IgD-negative memory B cell (primary cell): ENCODE data around the gene DVL1. TPM values are rescaled to one million over a fixed set of nuclear protein-coding genes. Genes with fewer than 3 reads are reported as not detected.
A peak's percentile ranks its signal among the peaks of the same experiment; 100 is the strongest.

Experiments
- H3K27ac Mint-ChIP-seq, 3 donors: one replicate each; pipeline ENCODE4 v1.8.0; 2020 to 2022; ENCODE audit warnings: mild to moderate bottlenecking in 3 of 3, mixed read lengths in 3 of 3, moderate library complexity in 1 of 3
- H3K27me3 Mint-ChIP-seq: one replicate; pipeline ENCODE4 v1.8.0; 2021; ENCODE audit warnings: mixed read lengths
- H3K36me3 Mint-ChIP-seq: one replicate; pipeline ENCODE4 v1.8.0; 2020; ENCODE audit warnings: mild to moderate bottlenecking, mixed read lengths
- H3K4me1 Mint-ChIP-seq, 3 donors: one replicate each; pipeline ENCODE4 v1.8.0; 2020 to 2022; ENCODE audit warnings: mixed read lengths in 3 of 3, mild to moderate bottlenecking in 1 of 3
- H3K4me3 Mint-ChIP-seq, 4 donors: one replicate each; pipeline ENCODE4 v1.8.0; 2020 to 2022; ENCODE audit warnings: mild to moderate bottlenecking in 4 of 4, mixed read lengths in 4 of 4, moderate library complexity in 3 of 4
- H3K9me3 Mint-ChIP-seq, 3 donors: one replicate each; pipeline ENCODE4 v1.8.0; 2020 to 2021; ENCODE audit warnings: mixed read lengths in 3 of 3, mild to moderate bottlenecking in 1 of 3
- polyA plus RNA-seq: library from polyadenylated mRNA; unstranded; fragments of 300-500 nt; fragmentation: Illumina TruSeq; gene quantifications from one replicate; pipeline ENCODE4 v1.2.3, GENCODE V29; 2021

Gene DVL1
- polyA plus RNA-seq, 1 donor from 2014 or later: 1.0 TPM

DNA sequence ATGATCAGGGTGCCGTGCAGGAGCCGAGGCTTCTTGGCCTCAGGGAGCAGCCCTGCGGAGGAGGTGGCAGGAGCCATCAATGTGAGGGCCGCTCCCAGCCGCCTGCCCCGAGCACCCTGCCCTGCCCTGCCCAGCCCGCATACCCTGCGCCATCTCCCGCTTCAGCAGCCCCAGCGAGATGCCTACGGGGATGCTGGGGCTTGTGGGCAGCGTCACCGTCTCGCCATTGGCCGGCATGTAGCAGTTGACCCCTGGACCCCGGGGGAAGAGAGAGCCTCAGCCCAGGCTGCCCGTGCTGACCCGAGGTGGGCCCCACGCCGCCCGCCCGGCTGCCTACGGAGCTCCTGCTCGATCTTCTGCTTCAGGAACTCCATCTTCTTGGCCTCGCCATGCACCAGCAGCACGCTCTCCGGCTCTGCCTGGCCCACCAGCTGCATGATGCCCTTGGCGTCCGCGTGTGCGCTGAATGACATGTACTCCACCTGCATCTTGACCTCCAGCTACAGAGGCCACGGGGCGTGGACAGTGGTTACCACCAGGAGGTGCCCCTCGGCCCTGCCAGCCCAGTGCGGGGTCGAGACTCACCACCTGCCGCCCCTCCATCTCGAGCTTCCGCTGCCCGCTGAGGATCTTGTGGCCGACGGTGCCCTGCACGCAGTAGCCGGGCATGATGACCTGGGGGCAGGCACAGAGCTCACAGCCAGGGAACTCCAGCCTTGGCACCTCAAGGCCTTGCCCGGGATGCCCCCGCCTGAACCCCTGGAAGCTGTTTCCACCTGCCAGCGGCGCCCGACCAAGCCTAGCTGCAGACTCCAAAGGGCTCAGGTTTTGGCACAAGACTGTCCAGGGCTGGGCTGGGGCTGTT lies 36.5 kb downstream of the DVL1 start:
- H3K27me3 Mint-ChIP-seq: no peaks in the 10 kb centered on the region
- H3K27ac Mint-ChIP-seq: peak overlapping the region in 1 of 3 donors; percentile 78
- peaks cover 1% of the 10 kb centered on the region for H3K36me3 Mint-ChIP-seq
- peak overlapping the region in 1 of 4 donors; percentile 17 for H3K4me3 Mint-ChIP-seq
- peaks cover 0 to 4% (median 3%) of the 10 kb centered on the region in 3 donors for H3K4me1 Mint-ChIP-seq
- no peaks in the 10 kb centered on the region for H3K9me3 Mint-ChIP-seq

DNA sequence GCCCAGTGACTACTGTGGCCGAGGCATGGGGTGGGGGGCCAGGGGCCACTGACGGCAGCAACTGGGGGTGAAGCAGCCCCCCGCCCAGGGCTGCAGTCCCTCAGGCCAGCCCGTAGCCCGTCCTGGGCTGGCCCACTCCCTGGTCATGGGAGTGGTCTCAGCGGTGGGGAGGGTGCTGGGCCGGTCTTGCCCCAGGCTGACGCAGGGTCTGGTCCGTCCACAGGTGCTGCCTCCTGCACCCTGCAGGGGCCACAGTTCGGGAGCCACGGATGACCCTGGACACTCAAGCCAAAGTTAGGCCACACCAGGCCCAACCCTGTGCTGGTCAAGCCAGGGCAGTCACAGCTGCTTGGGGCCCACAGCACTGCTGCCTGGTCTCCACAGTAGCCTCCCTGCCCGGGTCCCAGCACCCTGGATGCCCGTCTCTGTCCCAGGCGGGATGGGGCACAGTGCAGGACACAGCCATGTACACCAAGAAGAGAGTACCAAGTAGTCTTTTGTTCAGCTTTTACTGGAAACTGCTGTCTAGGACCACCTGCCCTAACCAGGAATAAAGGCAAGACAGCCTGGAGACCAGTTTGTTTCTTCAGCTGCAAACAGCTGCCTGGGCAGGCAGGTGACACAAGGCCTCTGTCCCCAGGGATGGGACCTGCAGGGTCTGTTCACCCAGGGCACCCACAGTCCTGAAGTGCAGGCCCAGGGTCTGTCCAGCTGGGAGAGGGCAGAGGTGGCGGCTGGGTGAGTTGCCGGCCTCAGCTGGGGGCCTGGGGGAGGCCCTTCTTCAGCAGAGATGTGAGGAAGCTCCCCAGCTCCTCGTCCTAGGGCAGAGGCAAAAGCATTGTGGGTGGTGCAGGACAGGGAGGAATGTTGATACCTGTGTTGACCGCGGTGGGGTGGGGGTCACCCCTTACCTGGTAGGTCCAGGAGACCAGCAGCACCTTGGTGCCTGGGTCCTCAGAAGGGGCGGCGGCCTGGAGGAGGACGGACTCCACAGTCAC lies 37.8 kb downstream of the DVL1 start:
- no peaks in the 10 kb centered on the region for H3K9me3 Mint-ChIP-seq
- H3K4me3 Mint-ChIP-seq: peak overlapping the region in 1 of 4 donors; percentile 51

DNA sequence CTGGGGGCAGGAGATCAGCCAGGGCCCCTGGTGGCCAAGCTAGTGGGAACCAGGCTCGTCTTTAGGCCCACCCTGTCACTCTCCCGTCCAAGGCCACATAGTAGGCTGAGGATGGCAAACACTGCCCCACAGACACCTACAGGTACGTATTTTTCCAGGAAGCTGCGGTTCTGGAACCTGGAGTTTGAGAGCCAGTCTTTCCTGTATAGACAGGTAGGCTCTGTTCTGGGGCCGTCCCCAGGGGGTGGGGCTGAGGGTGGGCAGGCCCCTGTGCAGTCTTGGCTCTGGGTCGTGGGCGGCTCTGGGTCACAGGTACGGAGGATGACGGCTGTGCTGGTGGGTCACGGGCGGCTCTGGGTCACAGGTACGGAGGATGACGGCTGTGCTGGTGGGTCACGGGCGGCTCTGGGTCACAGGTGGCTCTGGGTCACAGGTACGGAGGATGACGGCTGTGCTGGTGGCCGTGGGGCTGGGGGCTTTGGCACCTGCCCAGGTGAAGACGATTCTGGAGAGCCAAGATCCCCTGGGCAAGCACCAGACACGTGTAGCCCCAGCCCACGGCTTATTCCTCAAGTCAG lies 38.7 kb downstream of the DVL1 start:
- Mint-ChIP-seq H3K4me1 (peaks cover 9 to 14% (median 10%) of the 10 kb centered on the region in 3 donors), H3K27ac (peak overlapping the region in 1 of 3 donors; percentile 71), H3K27me3 (no peaks in the 10 kb centered on the region)

More for the DNA sequence above, 37.8 kb downstream of the DVL1 start:
- Mint-ChIP-seq H3K4me1 (peaks cover 5 to 9% (median 6%) of the 10 kb centered on the region in 3 donors), H3K27me3 (no peaks in the 10 kb centered on the region), H3K27ac (peak overlapping the region in 1 of 3 donors; percentile 71), H3K36me3 (no peaks in the 10 kb centered on the region)

DNA sequence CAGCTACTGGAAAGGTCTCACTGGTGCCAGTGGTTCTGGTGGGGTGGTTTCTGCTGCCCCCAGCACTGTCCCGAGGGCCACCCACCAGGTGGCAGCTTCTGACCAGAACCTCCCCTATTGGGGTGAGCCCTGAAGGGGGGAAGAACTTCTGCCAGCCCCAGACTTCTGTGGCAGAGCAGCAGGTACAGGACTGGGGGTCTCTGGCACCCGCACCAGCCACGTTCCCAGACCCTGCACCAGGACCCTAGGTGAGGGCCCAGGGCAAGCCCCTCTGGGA lies 39.2 kb downstream of the DVL1 start:
- Mint-ChIP-seq H3K36me3 (no peaks in the 10 kb centered on the region), H3K4me3 (peak overlapping the region; percentile 17 to 72 (median 46)), H3K27me3 (no peaks in the 10 kb centered on the region)

More for the DNA sequence above, 38.7 kb downstream of the DVL1 start:
- Mint-ChIP-seq H3K9me3 (no peaks in the 10 kb centered on the region), H3K4me3 (peak overlapping the region in 3 of 4 donors; percentile 50 to 72 (median 51)), H3K36me3 (no peaks in the 10 kb centered on the region)

DNA sequence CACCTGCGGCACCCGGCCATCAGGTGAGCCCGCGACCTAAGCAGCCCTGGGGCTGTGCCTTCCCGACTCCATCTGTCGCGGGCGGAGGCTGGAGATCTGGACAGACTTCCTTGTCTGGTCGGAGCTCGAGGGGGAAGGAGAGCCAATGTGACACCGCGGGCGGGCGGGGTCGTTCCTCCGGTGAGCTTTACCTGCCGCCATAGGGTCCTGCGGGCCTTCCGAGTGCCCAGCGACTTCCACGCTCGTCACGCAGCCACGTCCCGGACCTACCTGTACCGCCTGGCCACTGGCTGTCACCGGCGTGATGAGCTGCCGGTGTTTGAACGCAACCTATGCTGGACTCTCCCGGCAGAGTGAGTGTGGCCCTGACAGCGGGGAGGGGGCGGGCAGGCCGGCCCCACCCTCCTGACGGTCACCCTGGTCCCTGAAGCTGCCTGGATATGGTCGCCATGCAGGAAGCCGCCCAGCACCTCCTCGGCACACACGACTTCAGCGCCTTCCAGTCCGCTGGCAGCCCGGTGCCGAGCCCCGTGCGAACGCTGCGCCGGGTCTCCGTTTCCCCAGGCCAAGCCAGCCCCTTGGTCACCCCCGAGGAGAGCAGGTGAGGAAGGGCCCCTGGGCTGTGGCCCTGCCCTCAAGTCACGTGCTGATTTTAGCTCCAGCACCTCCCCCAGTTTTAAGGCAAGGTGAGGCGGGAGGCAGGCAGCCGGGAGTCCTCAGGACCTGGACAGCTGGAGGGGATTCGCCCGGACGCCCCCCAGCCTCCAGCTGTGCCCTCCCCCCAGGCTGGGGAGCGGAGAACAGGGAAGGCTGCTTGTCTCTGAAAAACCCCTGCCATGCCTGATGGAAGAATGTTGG lies 39.7 kb downstream of the DVL1 start:
- H3K27ac Mint-ChIP-seq: peak overlapping the region in 2 of 3 donors; percentile 39 to 71
- no peaks in the 10 kb centered on the region for H3K27me3 Mint-ChIP-seq
- H3K4me3 Mint-ChIP-seq: peak overlapping the region; percentile 72 to 85 (median 78)
- peaks cover 12 to 20% (median 13%) of the 10 kb centered on the region in 3 donors for H3K4me1 Mint-ChIP-seq
- no peaks in the 10 kb centered on the region for H3K36me3 Mint-ChIP-seq
- no peaks in the 10 kb centered on the region for H3K9me3 Mint-ChIP-seq

More for the DNA sequence above, 39.2 kb downstream of the DVL1 start:
- Mint-ChIP-seq H3K27ac (peak overlapping the region in 1 of 3 donors; percentile 71), H3K4me1 (peaks cover 10 to 16% (median 12%) of the 10 kb centered on the region in 3 donors), H3K9me3 (no peaks in the 10 kb centered on the region)

DNA sequence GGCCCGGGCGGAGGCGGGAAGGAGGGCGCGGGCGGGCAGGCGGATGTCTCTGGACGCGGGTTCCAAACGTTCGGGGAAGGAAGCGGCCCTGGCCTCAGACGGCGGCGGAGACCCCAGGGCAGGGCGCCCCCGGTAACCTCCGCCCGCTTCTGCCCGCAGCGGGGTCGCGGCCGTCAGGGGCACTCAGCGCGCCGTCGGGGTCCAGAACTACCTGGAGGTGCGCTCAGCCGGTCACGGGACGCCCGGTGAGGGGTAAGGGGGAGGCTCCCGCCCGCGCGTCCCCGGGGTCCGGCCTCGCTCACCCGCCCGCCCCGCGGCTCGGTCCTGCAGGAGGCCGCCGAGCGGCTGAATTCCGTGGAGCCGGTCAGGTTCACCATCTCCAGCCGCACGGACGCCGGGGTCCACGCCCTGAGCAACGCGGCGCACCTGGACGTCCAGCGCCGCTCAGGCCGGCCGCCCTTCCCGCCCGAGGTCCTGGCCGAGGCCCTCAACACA lies 40.4 kb downstream of the DVL1 start:
- H3K4me1 Mint-ChIP-seq: peaks cover 12 to 20% (median 13%) of the 10 kb centered on the region in 3 donors
- H3K9me3 Mint-ChIP-seq: no peaks in the 10 kb centered on the region
- H3K27me3 Mint-ChIP-seq: no peaks in the 10 kb centered on the region
- peak overlapping the region; percentile 87 to 95 (median 94) for H3K4me3 Mint-ChIP-seq
- no peaks in the 10 kb centered on the region for H3K36me3 Mint-ChIP-seq
- peak overlapping the region; percentile 62 to 99 (median 88) for H3K27ac Mint-ChIP-seq

DNA sequence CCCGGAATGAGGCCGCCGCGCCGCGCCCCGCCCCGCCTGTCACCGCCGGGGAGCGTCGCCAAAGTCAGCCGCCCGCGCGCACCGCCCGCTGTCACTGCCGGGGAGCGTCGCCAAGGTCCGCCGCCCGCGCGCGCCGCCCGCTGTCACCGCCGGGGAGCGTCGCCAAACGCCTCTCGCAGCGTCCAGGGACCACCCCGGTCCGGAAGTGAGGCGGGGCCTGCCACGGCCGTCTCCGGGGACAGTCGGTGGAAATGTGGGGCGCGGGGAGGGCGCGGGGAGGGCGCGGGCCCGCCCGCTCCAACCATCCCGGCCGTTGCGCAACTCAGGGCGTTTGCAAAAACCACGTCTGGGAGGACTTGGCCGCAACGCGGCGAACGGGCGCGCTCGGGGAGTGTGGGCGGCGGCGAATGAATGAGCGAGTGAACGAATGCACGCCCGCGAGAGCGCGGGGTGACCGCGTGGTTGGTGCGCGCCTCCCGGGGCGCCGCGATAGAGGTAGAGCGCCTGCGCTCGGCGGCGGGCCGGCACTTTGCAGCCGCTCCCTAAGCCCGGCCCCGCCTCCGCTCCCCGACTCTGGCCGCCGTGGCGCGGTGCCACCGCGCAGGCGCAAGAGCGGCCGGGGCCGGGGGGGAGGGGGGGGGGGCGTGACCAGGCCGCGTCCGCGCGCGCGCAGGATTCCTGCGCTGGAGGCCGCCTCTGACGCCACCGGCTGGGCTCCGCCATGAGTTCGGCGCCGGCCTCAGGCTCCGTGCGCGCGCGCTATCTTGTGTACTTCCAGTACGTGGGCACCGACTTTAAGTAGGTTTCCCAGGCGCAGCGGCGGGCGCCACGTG lies 41.1 kb downstream of the DVL1 start, which contains the start of the genes ACAP3 and PUSL1:
Gene ACAP3 (minus strand): TSS at position 8 of the 833 bp plus-strand sequence. CDS start 115 bp downstream, outside the sequence.
Gene PUSL1 (plus strand): TSS at position 675 of the 833 bp plus-strand sequence. CDS start 47 bp downstream, at position 722.
- H3K4me1 Mint-ChIP-seq: peaks cover 12 to 18% (median 13%) of the 10 kb centered on the region in 3 donors
- H3K4me3 Mint-ChIP-seq: peak within 1 kb of the TSS; percentile 87 to 96 (median 94)
- no peaks in the 10 kb centered on the region for H3K9me3 Mint-ChIP-seq
- H3K36me3 Mint-ChIP-seq: no peaks in the 10 kb centered on the region
- peak within 1 kb of the TSS; percentile 62 to 99 (median 97) for H3K27ac Mint-ChIP-seq
- no peaks in the 10 kb centered on the region for H3K27me3 Mint-ChIP-seq

DNA sequence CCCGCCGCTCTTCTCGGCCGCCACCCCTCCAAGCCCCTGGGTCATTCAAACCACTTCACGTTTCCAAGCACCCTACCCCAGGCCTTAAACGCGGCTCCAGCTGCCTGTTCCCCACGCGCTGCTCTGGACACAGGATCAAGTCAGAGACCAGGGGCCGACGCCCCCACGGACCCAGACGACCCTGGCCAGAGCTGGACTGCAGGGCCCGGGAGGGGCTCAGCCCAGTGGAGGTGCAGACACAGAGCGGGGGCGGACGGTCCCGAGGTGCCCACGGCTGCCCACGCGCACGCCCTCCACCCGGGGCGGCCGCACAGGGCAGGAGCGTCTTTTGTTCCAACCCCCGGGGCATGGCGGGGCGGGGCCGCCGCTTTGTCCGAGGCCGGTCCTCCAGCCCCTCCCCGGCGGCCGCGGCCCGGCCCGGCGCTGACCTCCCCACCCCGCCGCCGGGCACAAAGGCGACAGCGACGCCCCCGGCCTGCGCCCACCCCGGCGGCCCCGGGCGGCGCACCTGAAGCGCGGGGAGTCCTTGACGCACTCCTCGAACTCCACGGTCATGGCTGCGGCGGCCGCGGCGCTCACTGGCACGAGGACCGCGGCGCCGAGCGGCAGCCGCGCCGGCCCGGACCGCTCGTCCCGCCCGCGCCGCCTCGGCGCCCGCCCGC lies 41.8 kb downstream of the DVL1 start:
- Mint-ChIP-seq H3K27me3 (no peaks in the 10 kb centered on the region), H3K9me3 (no peaks in the 10 kb centered on the region), H3K4me3 (peak overlapping the region; percentile 87 to 96 (median 94)), H3K27ac (peak overlapping the region in 2 of 3 donors; percentile 81 to 95), H3K4me1 (peaks cover 12 to 18% (median 13%) of the 10 kb centered on the region in 3 donors), H3K36me3 (no peaks in the 10 kb centered on the region)

DNA sequence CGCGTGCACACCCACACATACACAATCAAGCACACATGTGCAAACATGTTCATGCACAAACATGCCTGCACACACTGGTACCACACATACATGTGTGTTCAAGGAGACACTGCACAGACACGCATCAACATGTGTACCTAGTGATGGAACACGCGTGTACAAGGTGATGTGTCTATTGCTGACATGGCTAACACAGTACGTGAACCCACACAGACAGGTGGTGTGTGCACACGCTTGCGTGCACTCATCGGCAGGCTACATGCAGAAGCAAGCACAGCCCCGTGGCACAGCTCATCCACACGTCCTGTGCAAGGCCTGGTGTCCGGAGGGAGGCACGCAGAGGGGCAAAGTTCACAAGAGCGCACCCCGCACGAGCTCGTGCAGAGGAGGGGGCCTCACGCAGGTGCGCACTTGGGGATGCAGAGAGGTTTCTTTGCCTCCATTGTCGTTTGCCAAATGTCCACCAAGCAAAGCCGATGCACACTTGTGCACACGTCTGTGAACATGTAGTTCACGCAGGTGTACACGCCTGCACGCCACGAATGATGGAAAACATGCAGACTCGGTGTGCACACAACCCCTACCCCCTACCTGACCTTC lies 42.5 kb downstream of the DVL1 start:
- no peaks in the 10 kb centered on the region for H3K36me3 Mint-ChIP-seq
- H3K4me3 Mint-ChIP-seq: peak overlapping the region; percentile 87 to 96 (median 94)
- H3K27me3 Mint-ChIP-seq: no peaks in the 10 kb centered on the region
- no peaks in the 10 kb centered on the region for H3K9me3 Mint-ChIP-seq
- peaks cover 12 to 18% (median 13%) of the 10 kb centered on the region in 3 donors for H3K4me1 Mint-ChIP-seq
- peak overlapping the region in 2 of 3 donors; percentile 81 to 95 for H3K27ac Mint-ChIP-seq

DNA sequence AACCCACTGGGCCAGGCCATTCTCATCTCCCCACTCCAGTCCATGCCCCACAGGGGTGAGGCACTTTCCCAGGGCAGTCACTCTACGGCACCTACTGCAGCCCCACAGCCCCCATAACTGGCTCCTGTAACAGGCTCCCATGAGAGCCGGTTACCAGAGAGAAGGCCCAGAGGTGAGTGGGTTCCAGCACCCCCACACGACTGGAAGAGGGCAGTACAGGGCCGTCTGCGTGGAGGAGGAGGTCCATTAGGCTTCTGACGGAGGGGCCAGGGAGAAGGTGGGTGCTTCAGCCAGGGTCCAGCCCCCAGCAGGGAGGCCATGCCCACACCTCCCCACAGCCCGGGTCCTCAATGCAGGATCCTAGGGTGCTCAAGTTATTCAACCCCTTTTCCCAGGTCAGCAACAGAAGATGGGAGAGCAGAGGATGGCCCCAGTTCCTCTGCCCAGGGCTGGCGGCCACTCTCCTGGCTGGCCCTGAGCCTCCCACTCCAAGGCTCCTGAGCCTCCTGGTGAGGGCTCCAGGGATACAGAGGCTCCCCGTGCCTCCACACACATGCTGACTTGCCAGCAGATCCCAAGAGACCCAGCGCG lies 43.1 kb downstream of the DVL1 start:
- Mint-ChIP-seq H3K27me3 (no peaks in the 10 kb centered on the region), H3K9me3 (no peaks in the 10 kb centered on the region), H3K36me3 (no peaks in the 10 kb centered on the region), H3K4me1 (peaks cover 12 to 18% (median 13%) of the 10 kb centered on the region in 3 donors), H3K4me3 (peak overlapping the region; percentile 87 to 96 (median 94)), H3K27ac (peak overlapping the region in 2 of 3 donors; percentile 81 to 95)

DNA sequence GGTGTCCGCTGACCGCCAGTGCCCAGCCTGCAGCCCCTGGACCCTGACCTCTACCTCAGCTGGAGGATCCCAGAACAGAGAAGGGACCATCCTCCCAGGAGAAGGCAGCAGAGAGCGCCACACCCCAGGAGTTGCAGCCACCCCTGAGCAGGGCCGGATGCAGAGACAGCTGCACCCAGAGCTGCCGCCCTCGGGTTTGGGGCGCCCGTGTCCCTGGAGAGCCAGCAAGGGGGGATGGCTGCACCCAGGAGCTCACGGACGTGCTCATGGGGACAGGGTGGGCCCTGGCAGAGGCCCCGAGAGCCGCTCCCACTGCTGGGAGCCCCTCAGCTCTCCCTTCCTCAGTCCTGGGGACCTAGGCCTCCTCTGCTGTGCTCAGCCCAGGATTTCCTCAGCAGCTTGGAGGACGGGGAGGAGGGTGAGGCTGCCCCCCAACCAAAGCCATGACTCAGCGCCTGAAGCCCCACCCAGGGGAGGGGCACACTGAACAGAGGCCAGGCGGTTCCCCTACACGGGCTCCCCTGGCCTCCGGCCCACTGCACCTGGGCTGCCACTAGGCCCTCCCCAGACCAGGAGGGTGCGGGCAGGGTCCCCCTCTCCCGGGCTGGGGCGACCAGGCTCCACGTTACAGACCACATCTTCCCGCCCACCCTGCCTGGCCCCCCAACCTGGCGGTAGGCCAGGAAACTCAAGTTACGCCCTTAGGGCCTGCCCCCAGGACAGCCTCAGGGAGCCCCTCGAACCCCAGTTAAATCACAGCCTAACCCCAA lies 43.7 kb downstream of the DVL1 start:
- no peaks in the 10 kb centered on the region for H3K27me3 Mint-ChIP-seq
- peak overlapping the region; percentile 87 to 96 (median 94) for H3K4me3 Mint-ChIP-seq
- peaks cover 12 to 18% (median 13%) of the 10 kb centered on the region in 3 donors for H3K4me1 Mint-ChIP-seq
- no peaks in the 10 kb centered on the region for H3K36me3 Mint-ChIP-seq
- no peaks in the 10 kb centered on the region for H3K9me3 Mint-ChIP-seq
- peak overlapping the region; percentile 84 to 95 (median 87) for H3K27ac Mint-ChIP-seq
